Stimulated activated CD4-positive, alpha-beta T cell treated with anti-CD3 and anti-CD28 coated beads, Interleukin-2, amount 100 ng/mL, for 48 hours (primary cell): ENCODE measurements around the gene MRM1.
"Not testable (repeated sequence)": the region's sequence is repeated elsewhere in the genome, so short reads cannot be mapped to it uniquely, and the experiment has no call there.

Experiments
- DNase-seq, 2 donors: peaks; one replicate each; pipeline ENCODE4 v3.0.0-alpha.2; 2020

Gene MRM1

GRCh38 chr17:36602030-36602748 is 806 bp downstream of the MRM1 start:
- peak in 1 of 2 donors; percentile 18 for DNase-seq

GRCh38 chr17:36602924-36603384 is 1.6 kb downstream of the MRM1 start:
- peak; percentile 54 to 55 for DNase-seq

- not testable (repeated sequence) for DNase-seq
Observed at GRCh38 chr17:36605028-36605427, 3.6 kb downstream of the MRM1 start.

GRCh38 chr17:36608280-36608679 is 6.9 kb downstream of the MRM1 start:
- DNase-seq: no peak

GRCh38 chr17:36608794-36609497 is 7.6 kb downstream of the MRM1 start:
- DNase-seq: no peak

GRCh38 chr17:36609498-36609862 is 8.1 kb downstream of the MRM1 start:
- DNase-seq: no peak

- DNase-seq: no peak
Observed at GRCh38 chr17:36610474-36610873, 9.1 kb downstream of the MRM1 start.

- DNase-seq: no peak
Observed at GRCh38 chr17:36611345-36612072, 10.1 kb downstream of the MRM1 start.

GRCh38 chr17:36612323-36612722 is 10.9 kb downstream of the MRM1 start:
- no peak for DNase-seq

GRCh38 chr17:36613155-36613554 is 11.8 kb downstream of the MRM1 start:
- DNase-seq: no peak

GRCh38 chr17:36614081-36614480 is 12.7 kb downstream of the MRM1 start:
- DNase-seq: no peak

GRCh38 chr17:36614933-36615332 is 13.6 kb downstream of the MRM1 start:
- no peak for DNase-seq

- DNase-seq: no peak
Observed at GRCh38 chr17:36616061-36617029, 15.0 kb downstream of the MRM1 start.

GRCh38 chr17:36617773-36618172 is 16.4 kb downstream of the MRM1 start:
- no peak for DNase-seq

- no peak for DNase-seq
Observed at GRCh38 chr17:36623281-36623680, 21.9 kb downstream of the MRM1 start.

GRCh38 chr17:36625188-36625587 is 23.8 kb downstream of the MRM1 start:
- no peak for DNase-seq

GRCh38 chr17:36627101-36627500 is 25.7 kb downstream of the MRM1 start:
- no peak for DNase-seq

- DNase-seq: no peak
Observed at GRCh38 chr17:36628576-36628975, 27.2 kb downstream of the MRM1 start.

GRCh38 chr17:36629252-36629847 is 28.0 kb downstream of the MRM1 start:
- peak; percentile 86 to 88 for DNase-seq

GRCh38 chr17:36629970-36630502 is 28.7 kb downstream of the MRM1 start:
- DNase-seq: no peak

- DNase-seq: no peak
Observed at GRCh38 chr17:36631022-36631421, 29.6 kb downstream of the MRM1 start.
